Effector CD4-positive, alpha-beta T cell (primary cell): ENCODE data around the gene PPP2R1A.

Source experiments
- DNase-seq: peaks from one replicate; pipeline ENCODE4 v3.0.0-alpha.2; 2020
- total RNA-seq: gene quantifications from one replicate; lab custom pipeline; 2026; lab: John Stamatoyannopoulos, UW

Gene PPP2R1A
- 137 reads per million, percentile 88 among the genes with 10 or more reads in this experiment for total RNA-seq

DNA sequence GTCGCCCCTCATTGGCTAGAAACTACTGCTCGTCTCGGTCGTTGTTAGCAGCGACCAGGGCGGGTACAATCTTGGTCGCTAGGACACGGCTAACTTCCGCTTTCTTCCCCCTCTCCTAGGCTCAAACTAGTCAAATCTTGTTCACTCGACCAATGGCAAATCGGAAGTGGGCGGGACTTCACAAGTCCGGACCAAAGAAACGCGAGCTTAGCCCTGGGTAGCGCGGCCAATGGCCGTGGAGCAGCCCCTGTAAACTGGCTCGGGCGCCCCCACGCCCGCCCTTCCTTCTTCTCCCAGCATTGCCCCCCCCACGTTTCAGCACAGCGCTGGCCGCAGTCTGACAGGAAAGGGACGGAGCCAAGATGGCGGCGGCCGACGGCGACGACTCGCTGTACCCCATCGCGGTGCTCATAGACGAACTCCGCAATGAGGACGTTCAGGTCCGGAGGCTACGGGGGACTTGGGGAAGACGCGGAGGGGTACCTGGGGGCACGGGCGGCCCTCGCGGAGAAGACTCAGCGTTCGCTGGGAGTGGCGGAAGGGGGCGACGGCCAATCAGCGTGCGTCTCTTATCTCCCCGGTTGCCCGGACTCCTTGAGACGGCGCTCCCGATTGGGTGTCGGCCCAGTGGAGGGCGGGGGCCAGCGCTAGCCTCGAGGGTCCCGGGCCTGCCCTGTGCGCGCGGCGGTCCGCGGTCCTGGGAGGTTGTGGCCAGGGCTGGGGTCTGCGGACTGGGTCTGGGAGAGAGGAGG is at the start of gene PPP2R1A:
TSS of gene PPP2R1A (plus strand) at position 318 of the 752 bp plus-strand sequence. CDS start at position 363, 45 bp downstream.
- DNase-seq, result peak; percentile 97

- no peak for DNase-seq
Measured at GRCh38 chr19:52141203-52141602, 48.6 kb upstream of the PPP2R1A start.

DNA sequence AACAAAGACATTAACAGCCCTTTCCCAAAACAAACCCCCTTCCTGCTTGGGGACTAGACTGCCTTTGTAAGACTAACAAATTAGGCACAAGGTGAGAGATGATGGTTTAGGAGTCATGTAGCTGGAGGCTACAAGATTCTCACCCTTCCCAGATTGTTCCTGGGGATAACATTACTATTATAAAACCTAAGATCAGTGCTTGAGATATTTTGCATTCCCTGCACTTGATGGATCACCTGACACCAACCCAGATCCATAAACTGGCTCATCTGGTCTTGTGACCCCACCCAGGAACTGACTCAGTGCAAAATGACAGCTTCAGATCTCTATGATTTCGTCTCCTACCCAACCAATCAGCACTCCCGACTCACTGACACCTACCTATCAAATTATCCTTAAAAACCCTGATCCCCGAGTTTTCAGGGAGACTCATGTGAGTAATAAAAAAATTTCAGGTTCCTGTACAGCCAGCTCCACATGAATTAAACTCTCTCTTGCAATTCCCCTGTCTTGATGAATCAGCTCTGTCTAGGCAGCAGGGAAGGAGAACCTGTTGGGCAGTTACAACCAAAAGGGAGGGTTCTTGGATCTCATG is 47.8 kb upstream of the PPP2R1A start:
- no peak for DNase-seq

- DNase-seq, result no peak
Measured at GRCh38 chr19:52148256-52148655, 41.6 kb upstream of the PPP2R1A start.

GRCh38 chr19:52155596-52156359 is 34.1 kb upstream of the PPP2R1A start:
- DNase-seq, result no peak

GRCh38 chr19:52170304-52170703 is 19.5 kb upstream of the PPP2R1A start:
- no peak for DNase-seq

DNA sequence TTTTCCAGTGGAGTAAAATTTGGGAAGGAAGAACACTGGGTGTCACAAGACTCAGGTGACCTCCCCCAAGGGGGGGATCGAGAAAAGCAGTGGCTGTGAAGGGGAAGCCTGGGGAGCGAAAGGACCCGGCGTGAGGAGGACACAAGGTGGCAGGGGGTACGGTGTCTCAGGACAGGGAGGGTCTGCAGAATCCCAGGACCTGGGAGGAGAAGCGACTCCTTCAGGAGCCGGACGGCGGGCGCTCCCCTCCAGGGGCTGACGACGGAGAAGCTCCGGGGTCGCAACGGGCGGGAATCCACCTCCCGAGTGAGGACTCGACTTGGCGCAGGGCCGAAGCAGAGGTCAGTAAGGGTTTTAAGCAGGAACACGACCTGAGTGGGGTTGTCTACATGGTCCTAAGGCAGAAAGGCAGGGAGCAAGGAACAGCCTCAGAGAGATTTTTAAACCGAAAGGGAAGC is 19.0 kb upstream of the PPP2R1A start:
- peak; percentile 2 for DNase-seq

GRCh38 chr19:52171321-52172169 is 18.3 kb upstream of the PPP2R1A start, which contains the start of gene ZNF836:
ZNF836 (minus strand) TSS chr19:52171621; CDS start chr19:52168072, 3,549 bp downstream.
- DNase-seq, result peak; percentile 87

- DNase-seq, result no peak
Measured at GRCh38 chr19:52172347-52172746, 17.5 kb upstream of the PPP2R1A start.

DNA sequence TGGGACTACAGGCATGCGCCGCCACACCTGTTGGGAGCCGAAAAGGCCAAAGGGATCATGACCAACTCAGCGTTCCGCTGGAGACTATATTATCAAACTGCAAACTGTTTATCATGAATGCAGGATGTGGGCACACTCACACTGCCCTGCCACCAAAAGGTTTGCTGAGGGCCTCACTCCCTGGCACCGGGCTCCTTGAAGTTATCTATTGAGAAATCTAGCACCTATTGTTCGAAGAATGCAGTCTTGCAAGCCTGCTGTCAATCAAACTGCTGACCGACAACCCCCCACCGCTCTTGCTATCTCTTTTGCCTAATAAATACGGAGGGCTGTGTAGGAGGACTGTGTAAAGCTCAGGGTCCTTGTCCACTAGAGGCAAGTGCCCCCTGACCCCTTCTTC is 13.3 kb upstream of the PPP2R1A start:
- no peak for DNase-seq

DNA sequence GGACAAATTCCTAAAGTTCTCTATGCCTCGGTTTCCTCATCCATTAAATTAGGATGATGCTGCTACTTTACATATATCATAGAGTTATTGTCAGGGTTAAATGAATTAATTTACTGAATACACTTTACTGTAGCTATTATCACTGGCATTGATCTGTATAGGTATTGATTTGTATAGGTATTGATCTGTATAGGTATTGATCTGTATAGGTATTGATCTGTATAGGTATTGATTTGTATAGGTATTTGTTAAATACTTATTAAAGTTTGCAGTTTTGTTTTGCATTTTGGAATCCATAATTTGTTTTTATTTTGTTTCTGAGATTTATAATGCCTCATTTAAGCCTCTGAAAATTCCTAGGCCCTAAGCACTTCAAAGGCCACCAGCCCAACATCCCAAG is 2.4 kb upstream of the PPP2R1A start:
- no peak for DNase-seq

DNA sequence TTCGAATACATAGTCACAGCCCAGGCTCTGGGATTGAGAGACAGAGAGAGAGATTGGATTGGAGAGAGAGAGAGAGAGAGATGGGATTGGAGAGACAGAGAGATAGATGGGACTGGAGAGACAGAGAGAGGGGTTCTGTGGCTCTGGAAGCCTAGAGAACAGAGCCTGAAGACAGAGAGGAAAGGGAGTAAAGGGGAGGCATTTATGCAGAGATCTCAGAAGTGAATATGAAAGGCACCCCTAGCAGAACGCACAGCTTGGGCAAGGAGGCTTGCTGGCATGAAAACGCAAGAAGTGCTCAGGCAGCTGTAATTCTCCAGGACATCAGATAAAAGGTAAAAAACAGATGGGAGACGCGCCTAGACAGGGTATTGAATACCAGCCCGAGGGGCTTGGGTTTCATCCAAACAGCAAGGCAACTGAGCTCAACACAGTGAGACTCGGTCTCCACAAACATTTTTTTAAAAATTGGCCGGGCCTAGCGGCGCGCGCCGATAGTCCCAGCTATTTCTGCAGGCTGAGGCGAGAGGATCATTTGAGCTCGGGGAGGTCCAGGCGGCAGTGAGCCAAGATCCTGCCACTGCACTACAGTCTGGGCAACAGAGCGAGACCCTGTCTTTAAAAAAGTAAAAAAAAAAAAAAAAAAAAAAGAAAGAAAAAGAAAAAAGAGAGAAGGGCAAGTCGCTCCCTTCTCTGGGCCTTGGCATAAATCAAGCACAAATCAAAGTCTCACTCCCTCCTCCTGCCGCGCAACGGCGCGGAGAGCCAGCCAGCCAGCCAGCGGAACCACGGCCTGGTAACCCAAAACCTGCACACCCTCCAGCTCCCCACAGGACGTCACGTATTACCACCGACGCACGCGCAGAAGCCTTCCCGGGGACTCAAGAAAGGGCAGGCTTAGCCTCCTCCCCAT is 774 bp upstream of the PPP2R1A start:
- DNase-seq, result peak; percentile 15

- no peak for DNase-seq
Measured at GRCh38 chr19:52190487-52191293, 838 bp downstream of the PPP2R1A start.

DNA sequence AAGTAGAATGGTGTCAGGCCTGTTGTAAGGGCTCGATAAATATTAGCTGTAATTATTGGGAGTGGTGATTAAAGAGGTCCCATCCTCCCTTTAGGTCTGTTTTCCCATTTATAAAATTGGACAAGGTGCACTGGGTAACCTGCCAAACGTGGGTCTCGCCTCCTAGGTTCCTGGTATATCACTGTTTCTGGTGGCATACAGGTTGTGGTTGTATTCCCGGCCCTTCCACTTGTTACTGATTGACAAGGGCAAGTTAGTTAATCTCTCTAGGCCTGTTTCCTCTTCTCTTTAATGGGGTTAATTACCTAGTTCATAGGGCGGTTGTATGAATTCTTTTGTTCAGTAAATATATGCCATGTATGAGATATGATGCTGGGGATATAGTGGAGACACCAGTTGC is 1.5 kb downstream of the PPP2R1A start:
- DNase-seq, result no peak

DNA sequence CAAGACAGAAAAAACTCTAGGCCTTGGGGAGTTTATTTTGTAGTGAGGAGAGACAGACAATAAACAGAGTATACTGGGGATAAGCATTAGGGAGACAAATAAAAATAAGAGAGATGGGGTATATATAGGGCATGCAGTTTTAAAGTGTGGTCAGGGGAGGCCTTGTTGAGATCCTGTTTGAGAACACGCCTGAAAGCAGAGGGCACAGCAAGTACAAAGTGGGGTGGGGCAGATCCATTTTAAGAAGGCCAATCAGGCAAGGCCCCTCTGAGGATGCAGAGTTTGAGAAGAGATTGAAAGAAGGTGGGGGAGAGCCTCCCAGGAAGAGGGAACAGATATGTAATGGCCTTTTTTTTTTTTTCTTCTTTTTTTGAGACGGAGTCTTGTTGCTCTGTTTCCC is 2.1 kb downstream of the PPP2R1A start:
- no peak for DNase-seq

DNA sequence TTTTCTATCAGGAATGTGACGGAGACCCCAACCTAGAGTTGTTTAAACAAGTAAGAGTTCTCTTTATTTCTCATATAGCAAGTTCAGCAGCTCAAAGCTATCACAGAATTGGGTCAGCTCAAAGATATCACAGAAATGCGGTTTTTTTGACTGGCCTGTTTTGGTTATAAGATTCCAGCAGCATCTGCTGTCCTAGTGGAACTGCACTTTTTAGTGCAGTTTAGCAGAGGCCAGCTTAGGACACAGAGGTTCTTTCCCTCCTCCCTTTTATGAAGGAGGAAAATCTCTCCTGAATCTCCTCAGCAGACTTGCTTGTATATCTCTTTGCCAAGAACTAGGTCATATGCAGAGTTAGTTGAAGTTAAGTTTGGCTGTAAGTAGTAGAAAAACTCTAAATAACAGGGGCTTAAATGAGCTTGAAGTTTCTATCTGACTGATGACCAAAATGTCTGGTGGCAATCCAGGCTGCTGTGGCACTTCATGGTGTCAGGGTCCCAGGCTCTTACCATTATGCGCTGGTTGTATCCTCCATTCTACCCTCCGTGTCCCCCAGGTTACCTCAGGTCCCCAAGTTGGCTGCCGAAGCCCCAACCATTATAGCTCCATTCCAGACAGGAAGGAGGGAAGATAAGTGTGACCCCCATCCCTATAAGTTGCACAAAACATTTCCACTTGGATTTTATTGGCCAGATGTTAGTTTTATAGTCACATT is 6.6 kb downstream of the PPP2R1A start:
- no peak for DNase-seq

GRCh38 chr19:52197964-52198363 is 8.1 kb downstream of the PPP2R1A start:
- DNase-seq, result no peak

DNA sequence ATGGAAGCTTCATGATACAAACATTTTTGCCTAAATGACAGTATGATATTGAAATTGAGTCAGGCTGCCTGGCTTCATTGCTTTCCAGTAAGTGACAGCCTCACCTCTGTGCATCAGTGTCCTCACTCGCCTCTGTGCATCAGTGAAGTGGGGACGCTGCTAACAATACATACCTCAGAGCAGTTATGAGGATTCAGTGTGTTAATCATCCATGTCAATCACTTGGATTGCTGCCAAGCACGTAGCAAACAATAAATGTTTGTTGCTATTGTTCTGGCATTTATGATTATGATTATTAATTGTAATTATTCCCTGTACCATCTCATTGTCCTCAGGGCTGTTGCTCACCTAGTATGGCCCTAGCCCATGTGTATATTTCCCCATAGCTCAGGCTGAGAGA is 8.8 kb downstream of the PPP2R1A start:
- no peak for DNase-seq

GRCh38 chr19:52200044-52200443 is 10.2 kb downstream of the PPP2R1A start:
- no peak for DNase-seq
